Epithelial cell of umbilical artery (primary cell): ENCODE measurements around the gene RDH11. TPM values are rescaled to one million over a fixed set of nuclear protein-coding genes. Genes with fewer than 3 reads are reported as not detected.

ENCODE experiments used
- total RNA-seq: library from RNA; depleted of rRNA; stranded (reverse); fragments of >200 nt; gene quantifications from 2 replicates; pipeline ENCODE4 v1.2.3, GENCODE V29; 2014

The RDH11 gene
- total RNA-seq = 130 and 149 TPM in 2 replicates

GRCh38 chr14:67695394-67695949, at the start of gene RDH11:
Gene RDH11, minus strand, starts transcription at chr14:67695764. Its CDS starts 61 bp downstream, at chr14:67695703.

GRCh38 chr14:67701492-67701891, 5.9 kb upstream of the RDH11 start, which contains the start of gene RDH12:
Gene RDH12, plus strand, starts transcription at chr14:67701886. Its CDS starts 20,757 bp downstream, at chr14:67722643.

GRCh38 chr14:67674480-67675218, 20.9 kb downstream of the RDH11 start, which contains the start of gene VTI1B:
Gene VTI1B, minus strand, starts transcription at chr14:67674632. Its CDS starts 143 bp downstream, at chr14:67674489.

Other genes starting within 250 kb of the RDH11 start
- under 0.01 and 0.15 TPM in 2 replicates for gene TMEM229B, start 207.0 kb downstream of the RDH11 start, total RNA-seq
- under 0.01 TPM in 2 replicates for gene PLEKHH1, start 162.5 kb downstream of the RDH11 start, total RNA-seq
- gene PIGH, start 95.5 kb downstream of the RDH11 start, total RNA-seq = 12.3 TPM in 2 replicates
- gene ARG2, start 75.8 kb downstream of the RDH11 start, total RNA-seq = 33.0 and 61.1 TPM in 2 replicates
- gene VTI1B, start 21.1 kb downstream of the RDH11 start, total RNA-seq = 46.1 and 49.8 TPM in 2 replicates
- gene RDH12, start 6.1 kb upstream of the RDH11 start, total RNA-seq = not detected in 2 replicates
- 10.7 and 22.2 TPM in 2 replicates for gene ZFYVE26, start 120.8 kb upstream of the RDH11 start, total RNA-seq
- gene RAD51B, start 124.0 kb upstream of the RDH11 start, total RNA-seq = 7.5 and 19.3 TPM in 2 replicates